Daoy (cell line): ENCODE results near the gene C9orf152. TPM values are rescaled to one million over a fixed set of nuclear protein-coding genes. Genes with fewer than 3 reads are reported as not detected.
"Not testable (repeated sequence)": the region's sequence is repeated elsewhere in the genome, so short reads cannot be mapped to it uniquely, and the experiment has no call there.

ENCODE experiments used
- DNase-seq: peaks from one replicate; pipeline ENCODE4 v3.0.0-alpha.2; 2015; ENCODE audit warnings: low read depth
- total RNA-seq: library from RNA; depleted of rRNA; stranded (reverse); fragments of >200 nt; shearing (Covaris generic); gene quantifications from 2 replicates; pipeline ENCODE4 v1.2.3, GENCODE V29; 2014; rRNA removed

C9orf152 gene, protein sequence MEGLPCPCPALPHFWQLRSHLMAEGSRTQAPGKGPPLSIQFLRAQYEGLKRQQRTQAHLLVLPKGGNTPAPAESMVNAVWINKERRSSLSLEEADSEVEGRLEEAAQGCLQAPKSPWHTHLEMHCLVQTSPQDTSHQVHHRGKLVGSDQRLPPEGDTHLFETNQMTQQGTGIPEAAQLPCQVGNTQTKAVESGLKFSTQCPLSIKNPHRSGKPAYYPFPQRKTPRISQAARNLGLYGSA
- total RNA-seq: not detected in 2 replicates

DNA sequence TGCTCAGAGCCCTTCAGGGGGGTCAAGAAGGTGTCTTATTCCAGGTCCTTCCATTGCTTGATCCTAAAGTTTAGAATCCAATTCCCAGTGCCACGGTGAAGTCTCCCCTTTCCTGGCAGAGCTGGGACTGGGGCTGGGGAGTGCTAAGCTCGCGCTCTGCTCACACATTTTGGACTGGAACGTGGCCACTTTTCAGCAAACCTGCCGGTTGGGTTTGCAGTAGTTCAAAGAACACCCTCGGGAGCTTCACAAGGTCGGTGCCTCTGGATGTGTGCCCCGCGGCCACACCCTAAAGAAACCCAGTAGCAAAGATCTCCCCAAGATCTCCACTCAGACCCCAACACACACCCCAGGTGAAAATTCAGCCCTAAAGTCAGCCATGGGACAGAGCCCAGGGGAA is at the start of gene C9orf152:
C9orf152 (minus strand) TSS at position 129 of the 400 bp plus-strand sequence. CDS start 580 bp downstream, outside the sequence.
- DNase-seq: no peak

DNA sequence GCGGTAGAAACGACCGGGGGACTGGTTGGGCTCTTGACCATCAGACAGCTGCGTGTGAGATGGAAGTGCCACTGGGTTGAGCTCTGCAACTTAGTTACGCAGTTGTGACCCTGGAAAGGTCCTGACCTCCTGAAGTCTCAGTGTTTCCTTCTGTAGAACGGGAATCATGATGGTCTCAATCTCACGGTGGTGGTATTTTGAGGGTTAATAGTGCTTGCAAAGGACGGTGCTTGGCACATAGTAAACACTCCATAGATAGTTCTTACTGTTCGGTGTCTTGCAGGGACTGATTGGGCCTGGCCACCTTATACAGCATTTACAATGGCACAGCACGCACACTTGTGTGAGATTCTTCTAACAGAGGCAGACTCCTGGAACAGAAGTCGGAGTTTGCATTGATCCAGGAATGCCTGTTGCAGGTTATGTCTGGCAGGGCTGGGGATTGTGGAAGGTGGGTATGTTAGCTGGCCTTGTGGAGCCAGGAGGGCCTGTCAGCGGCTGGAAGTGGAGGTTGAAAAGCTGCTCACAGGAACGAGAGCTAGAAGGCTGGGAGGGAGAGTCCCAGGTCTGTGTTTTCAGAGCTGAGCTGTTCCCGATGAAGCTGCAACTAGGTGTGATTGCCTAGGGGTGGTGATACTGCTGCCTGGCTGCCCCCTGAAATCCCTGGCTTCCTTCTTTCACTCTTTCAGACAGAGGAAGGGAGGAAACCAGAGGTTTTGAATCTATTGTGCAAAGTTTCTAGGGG is 49.3 kb upstream of the C9orf152 start:
- DNase-seq: peak; percentile 45

DNA sequence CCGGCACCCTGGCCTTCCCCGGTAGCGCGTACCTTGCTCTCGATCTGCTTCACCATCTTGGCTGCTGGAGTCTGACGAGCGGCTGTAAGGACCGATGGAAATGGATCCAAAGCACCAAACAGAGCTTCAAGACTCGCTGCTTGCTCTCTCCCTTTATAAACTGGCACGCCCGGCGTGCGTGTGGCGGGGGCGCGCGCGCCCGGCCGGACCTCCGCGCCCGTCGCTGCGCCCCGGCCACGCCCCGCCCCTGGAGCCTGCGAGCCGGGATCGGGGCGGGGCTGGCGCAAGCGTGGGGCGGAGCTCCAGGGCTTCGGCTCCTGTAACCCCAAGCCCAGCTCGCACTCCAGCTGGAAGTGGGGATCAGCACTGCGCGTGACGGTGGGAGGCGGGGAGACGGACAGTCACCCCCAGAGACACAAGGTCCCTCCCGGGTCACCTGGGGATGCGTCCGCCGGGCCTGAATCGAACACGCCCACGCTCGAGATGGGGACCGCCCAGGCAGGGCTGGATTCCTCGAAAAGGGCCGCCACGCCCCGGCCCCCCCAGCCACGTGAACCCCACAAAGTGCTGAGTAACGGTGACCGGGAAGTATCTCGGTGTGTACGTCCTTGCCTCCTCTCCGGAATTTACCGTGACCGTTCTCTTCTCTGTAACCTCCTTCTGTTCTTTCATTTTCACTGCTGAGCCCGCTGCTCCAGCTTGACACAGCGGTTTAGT is 48.6 kb upstream of the C9orf152 start, which contains the start of gene TXN:
TXN (minus strand) TSS at position 128 of the 717 bp plus-strand sequence; CDS start at position 56, 72 bp downstream.
- peak; percentile 97 for DNase-seq

GRCh38 chr9:110255463-110256379 is 47.8 kb upstream of the C9orf152 start:
- DNase-seq: peak; percentile 85

DNA sequence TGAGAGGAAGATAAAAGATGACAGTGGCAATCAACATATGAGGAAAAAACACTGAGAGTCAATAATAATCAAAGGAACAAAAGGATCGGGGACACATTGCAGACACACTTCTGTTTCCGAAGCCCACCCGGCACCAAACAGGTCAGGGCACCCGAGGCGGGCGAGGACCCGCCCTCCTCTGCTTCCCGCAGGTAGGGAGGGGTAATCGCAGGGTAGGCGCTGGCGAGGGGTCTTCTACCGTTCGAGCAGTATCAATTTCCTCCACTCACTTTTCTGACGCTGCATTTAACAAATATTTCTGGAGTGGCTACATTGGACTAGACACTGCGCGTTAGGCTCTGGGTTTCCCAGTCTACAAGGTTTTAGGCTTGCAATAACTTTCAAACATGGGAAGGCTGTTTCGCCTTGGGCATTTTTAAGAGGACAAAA is 47.1 kb upstream of the C9orf152 start:
- DNase-seq: no peak

GRCh38 chr9:110254500-110254899 is 46.5 kb upstream of the C9orf152 start:
- no peak for DNase-seq

DNA sequence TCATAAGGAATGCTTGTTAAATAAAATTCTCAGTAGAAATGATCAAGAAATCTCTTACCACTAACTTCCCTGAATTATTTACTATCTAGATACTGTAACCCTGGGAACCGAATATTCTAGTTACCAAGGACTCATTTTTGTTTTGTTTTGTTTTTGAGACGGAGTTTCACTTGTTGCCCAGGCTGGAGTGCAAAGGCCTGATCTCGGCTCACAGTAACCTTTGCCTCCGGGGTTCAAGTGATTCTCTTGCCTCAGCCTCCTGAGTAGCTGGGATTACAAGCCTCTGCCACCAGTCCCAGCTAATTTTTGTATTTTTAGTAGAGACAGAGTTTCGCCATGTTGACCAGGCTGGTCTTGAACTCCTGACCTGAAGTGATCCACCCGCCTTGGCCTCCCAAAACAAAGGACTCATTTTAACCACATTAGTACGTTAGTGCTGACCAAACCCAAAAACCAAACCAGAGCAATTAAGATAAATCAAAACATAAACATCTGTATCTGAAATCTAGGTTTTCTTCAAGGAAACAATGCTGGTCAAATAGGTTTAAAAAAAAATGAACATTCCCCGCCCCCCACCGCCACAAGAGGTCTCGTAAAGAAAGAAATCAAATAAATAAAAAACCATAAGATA is 44.7 kb upstream of the C9orf152 start:
- no peak for DNase-seq

DNA sequence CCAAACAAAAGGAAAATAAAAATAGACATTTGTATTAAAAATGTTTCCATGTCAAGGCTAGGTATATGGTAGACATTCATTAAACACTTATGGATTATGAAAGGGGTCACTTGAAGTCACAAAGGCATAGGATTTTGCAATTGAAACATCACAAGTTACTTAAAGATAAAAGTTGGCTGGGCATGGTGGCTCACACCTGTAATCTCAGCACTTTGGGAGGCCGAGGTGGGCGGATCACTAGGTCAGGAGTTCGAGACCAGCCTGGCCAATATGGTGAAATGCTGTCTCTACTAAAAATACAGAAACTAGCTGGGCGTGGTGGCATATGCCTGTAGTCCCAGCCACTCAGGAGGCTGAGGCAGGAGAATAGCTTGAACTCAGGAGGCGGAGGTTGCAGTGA is 43.8 kb upstream of the C9orf152 start:
- not testable (repeated sequence) for DNase-seq

DNA sequence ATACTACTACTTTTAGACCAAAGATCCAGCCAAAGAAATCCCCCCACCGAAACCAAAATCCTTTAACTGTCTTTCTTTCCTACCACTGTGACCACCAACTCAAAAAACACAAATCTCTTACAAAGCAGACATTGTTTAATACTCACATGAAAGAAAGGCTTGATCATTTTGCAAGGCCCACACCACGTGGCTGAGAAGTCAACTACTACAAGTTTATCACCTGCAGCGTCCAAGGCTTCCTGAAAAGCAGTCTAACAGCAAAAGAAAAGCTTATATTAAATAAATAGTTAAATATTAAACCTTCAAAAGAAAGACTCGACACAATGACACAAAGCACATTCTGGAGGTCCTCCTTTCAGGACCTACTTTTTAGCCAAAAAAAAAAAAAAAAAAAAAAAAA is 43.3 kb upstream of the C9orf152 start:
- DNase-seq: no peak

- no peak for DNase-seq
Observed at GRCh38 chr9:110249603-110250002, 41.6 kb upstream of the C9orf152 start.

DNA sequence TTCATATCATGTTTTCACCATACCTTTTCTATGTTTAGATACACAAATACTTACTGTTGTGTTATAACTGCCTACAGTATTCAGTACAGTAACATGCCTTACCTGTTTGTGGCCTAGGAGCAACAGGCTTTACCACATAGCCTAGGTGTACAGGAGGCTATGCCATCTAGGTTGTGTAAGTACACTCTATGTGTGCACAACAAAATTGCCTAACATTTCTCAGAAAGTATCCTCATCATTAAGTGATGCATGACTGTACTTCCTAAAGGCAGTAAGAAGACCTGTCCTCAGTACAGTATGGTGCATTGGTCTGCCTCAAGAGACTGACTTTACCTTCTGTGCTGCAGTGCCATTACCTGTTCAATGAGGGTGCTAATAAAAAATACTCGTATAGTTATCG is 40.4 kb upstream of the C9orf152 start:
- no peak for DNase-seq

DNA sequence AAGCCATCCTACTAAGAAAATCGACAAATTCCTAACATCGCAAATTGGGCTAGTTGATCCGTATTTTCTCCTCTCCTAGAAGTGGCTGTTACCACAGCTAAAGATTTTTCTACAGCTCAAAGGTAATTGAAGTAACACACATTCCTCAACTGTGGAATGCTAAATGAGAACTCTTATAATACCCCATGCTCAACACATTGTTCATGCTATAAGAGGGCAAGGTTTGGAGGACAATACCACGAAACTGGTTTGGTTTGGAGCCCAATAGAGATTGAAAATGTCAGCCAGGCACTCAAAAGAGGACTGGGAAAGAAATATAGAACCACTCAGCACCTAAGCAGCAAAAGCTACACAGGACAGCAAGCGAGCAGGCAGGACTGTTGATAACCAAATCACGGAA is 38.3 kb upstream of the C9orf152 start:
- no peak for DNase-seq

GRCh38 chr9:110244616-110245015 is 36.7 kb upstream of the C9orf152 start:
- DNase-seq: no peak

DNA sequence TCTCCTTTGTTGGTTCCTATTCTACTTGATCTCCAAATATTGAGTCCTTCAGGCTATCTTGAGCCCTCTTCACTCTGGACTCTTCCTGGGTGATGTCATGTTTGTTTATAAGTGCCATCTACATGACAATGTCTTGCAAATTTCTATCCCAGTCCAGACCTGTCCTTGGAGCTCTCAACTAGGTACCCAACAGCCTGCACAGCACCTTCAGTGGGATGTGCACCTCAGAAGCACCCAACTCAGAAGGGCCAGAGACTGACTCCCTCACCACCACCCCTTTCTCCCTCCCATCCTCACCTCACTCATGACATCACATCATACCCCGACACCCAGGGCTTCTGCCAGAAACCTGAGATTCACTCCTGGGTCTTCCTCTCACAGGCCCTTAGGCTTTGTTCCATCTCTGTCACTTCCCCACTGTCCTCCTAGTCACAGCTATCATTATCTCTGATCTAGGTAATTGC is 33.9 kb upstream of the C9orf152 start:
- no peak for DNase-seq

GRCh38 chr9:110241260-110241857 is 33.4 kb upstream of the C9orf152 start:
- peak; percentile 18 for DNase-seq

- no peak for DNase-seq
Observed at GRCh38 chr9:110240198-110240597, 32.2 kb upstream of the C9orf152 start.

DNA sequence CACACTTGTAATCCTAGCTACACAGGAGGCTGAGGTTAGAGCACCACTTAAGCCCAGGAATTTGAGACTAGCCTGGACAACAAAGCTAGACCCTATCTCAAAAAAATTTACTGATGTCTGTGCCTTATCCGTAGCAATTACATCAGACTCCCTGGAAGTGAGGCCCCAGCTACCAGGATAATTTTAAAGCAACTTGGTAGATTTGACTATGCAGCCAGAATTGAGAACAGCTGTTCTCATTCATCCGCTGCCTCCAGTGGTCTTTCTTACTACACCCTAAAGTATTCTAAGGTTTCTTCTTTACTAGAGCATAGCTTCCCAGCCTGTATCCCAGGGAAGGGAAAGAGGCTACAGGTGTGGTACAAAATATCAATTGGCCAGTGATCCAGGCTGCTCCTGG is 20.4 kb upstream of the C9orf152 start:
- DNase-seq: no peak

DNA sequence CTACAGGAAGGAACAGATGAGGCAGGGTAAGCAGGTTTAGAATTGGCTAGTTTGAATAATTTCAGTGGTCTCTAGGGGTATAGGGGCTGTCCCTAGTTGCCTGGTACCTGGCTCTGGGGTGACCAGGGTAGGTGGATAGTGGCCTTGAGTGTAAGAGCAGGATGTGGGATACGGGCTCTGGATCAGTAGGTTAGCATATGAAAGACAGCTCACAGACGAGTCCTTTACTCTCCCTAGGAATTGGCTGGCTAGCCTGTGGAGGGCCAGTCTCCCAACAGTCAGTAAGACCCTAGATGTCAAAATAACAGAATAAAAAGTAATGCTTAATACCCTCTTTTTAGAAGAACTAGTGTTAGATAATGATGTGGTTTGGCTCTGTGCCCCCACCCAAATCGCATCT is 16.6 kb upstream of the C9orf152 start:
- DNase-seq: no peak

GRCh38 chr9:110220809-110221208 is 12.8 kb upstream of the C9orf152 start:
- DNase-seq: no peak

- peak; percentile 29 for DNase-seq
Observed at GRCh38 chr9:110217656-110218099, 9.7 kb upstream of the C9orf152 start.
